Mesodermal cell (in vitro differentiated cells): ENCODE data around the gene SEC14L5.

Experiments
- H3K27ac ChIP-seq: 2 replicates; pipeline ENCODE4 v1.7.0; 2013; ENCODE audit warnings: mild to moderate bottlenecking, low read depth, low read length, moderate library complexity; ENCODE audit not compliant: severe bottlenecking
- H3K36me3 ChIP-seq: 2 replicates; pipeline ENCODE4 v1.7.1; 2013; ENCODE audit warnings: mild to moderate bottlenecking, low read length, moderate library complexity; ENCODE audit not compliant: control insufficient read depth, insufficient read depth
- H3K4me1 ChIP-seq: one replicate; pipeline ENCODE4 v1.7.1; 2013; ENCODE audit warnings: mild to moderate bottlenecking, low read length; ENCODE audit not compliant: insufficient read depth, control insufficient read depth, poor library complexity, severe bottlenecking
- H3K4me3 ChIP-seq: 2 replicates; pipeline ENCODE4 v1.7.0; 2013; ENCODE audit warnings: low read length, control low read depth, mild to moderate bottlenecking; ENCODE audit not compliant: insufficient read depth, poor library complexity, severe bottlenecking; ENCODE audit errors: extremely low read depth
- H3K9me3 ChIP-seq: 2 replicates; pipeline ENCODE4 v1.7.1; 2013; ENCODE audit warnings: mild to moderate bottlenecking, low read length, moderate library complexity; ENCODE audit not compliant: control insufficient read depth
- WGBS, 2 experiments: methylation state at CpG; one replicate each; pipeline ENCODE4 v1.1.5; 2013; ENCODE audit warnings: missing lambda C conversion rate in 2 of 2; ENCODE audit not compliant: insufficient coverage in 2 of 2; 5-methylcytosine and 5-hydroxymethylcytosine counted together

SEC14L5 gene

DNA sequence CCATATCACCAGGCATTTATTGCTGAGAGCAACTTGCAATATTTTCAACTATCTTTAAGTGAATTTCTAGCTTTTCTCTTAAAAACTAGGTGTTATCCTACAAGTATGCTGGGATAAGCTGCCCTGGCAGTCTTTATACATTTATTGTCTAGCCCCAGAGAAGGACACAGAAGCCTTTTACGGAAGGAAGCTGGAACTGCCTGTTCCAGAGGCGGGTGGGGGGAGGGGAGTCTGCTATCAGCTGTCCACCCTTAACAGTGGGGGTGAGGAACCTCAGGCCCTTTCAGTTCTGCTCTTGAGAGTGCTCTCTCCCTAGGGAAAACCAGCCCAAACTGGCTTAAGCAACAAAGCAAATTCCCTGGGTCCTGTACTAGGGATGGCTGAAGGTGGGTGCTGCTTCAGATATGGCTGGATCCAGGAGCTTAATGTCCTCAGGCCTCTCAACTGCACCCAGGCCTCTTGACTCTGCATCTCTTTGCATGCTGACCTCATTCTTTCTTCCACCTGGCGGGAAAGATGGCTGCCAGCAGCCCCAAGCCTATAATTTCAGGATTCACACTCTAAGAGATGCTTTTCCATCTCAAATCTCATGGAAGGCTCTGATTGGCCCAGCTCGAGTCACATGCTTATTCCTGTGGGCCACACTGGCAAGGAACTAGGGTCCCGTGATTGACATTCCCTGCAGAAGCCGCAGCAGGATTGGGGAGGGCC is 59.0 kb downstream of the SEC14L5 start:
- 89 to 96% methylated on average over 5 of the region's 6 CpGs for WGBS, 2 experiments
- Histone ChIP-seq H3K27ac (no peak overlapping the region), H3K4me1 (no peaks in the 10 kb centered on the region), H3K4me3 (no peak overlapping the region), H3K36me3 (no peaks in the 10 kb centered on the region), H3K9me3 (no peaks in the 10 kb centered on the region)

DNA sequence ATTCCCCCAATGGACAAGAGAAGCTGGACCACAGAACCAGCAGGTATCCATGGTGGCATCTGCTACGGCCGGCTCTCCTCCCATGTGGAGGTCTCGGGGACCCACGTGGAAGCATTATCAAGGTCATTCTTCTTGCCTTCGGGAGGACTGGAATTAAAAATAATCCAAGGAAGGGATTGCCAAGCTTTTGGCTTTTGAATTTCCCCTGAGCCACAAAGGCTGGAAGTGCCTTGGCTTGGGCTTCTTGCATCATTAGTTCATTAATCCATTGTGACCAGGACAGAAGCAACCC is 59.5 kb downstream of the SEC14L5 start:
- Histone ChIP-seq H3K27ac (no peak overlapping the region), H3K36me3 (no peaks in the 10 kb centered on the region), H3K9me3 (no peaks in the 10 kb centered on the region), H3K4me3 (no peak overlapping the region), H3K4me1 (no peaks in the 10 kb centered on the region)
- 78 to 96% methylated on average over 5 of the region's 5 CpGs for WGBS, 2 experiments

DNA sequence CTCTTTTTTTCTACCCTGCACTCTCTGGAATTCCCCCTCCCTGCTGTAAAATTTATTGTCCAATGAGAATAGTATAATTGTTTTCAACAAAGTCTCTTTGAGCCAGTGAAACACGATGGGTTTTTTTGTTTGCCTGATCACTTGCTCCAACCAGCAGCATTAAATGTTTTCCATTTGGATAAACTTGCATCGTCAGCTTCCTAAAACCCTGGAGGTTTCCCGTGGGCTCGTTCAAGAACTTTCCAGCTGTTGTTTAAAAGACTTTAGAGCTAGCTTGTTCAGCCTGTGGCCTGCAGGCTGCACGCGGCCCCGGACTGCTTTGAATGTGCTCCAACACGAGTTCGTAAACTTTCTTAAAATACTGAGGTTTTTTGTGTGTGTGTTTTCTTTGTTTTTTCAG is 60.7 kb downstream of the SEC14L5 start:
- H3K4me3 ChIP-seq = no peak overlapping the region
- WGBS, 2 experiments = 79 to 88% methylated on average over 4 of the region's 9 CpGs

DNA sequence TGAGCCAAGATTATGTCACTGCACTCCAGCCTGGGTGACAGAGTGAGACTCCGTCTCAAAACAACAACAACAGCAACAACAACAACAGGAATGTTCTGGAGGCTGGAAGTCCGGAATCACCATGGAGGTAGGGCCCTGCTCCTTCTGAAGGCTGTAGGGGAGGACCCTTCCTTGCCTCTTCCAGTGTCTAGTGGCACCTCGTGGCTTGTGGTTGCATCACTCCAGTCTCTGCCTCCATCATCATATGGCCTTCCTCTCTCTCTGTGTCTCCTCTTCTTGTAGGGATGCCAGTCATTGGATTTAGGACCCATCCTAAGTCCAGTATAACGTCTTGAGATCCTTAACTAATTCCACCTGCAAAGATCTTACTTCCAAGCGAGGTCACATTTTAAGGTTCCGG is 61.6 kb downstream of the SEC14L5 start:
- no peaks in the 10 kb centered on the region for H3K4me1 ChIP-seq
- no peaks in the 10 kb centered on the region for H3K36me3 ChIP-seq
- H3K4me3 ChIP-seq = no peak overlapping the region
- no peaks in the 10 kb centered on the region for H3K9me3 ChIP-seq
- H3K27ac ChIP-seq = no peak overlapping the region
- 71 to 89% methylated on average over 3 to 4 of the region's 6 CpGs for WGBS, 2 experiments

More for the DNA sequence above, 60.7 kb downstream of the SEC14L5 start:
- no peaks in the 10 kb centered on the region for H3K4me1 ChIP-seq
- H3K27ac ChIP-seq = no peak overlapping the region
- H3K36me3 ChIP-seq = no peaks in the 10 kb centered on the region
- H3K9me3 ChIP-seq = no peaks in the 10 kb centered on the region

DNA sequence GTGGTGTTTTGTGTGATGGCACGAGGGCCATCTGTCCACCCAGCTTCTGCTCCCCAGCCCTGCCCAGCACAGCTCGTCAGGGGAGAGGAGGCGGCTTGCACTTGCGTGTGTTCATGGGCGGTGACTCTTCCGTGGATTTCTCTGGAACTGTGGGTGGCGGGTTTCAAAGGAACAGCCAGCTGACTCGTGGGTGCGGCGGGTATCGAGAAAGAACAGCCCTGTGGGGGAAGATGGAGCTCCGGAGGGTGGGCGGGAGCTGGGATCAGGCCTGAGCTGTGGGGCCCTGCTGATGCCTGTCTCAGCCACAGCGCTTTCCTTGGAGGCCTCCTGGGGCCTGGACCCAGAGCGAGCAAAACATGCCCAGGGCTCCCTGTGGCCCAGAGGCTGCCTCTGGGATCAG is 62.4 kb downstream of the SEC14L5 start:
- WGBS, 2 experiments = 80 to 86% methylated on average over 7 to 15 of the region's 15 CpGs
- H3K4me3 ChIP-seq = no peak overlapping the region
- H3K9me3 ChIP-seq = no peaks in the 10 kb centered on the region
- H3K27ac ChIP-seq = no peak overlapping the region
- no peaks in the 10 kb centered on the region for H3K36me3 ChIP-seq
- no peaks in the 10 kb centered on the region for H3K4me1 ChIP-seq

DNA sequence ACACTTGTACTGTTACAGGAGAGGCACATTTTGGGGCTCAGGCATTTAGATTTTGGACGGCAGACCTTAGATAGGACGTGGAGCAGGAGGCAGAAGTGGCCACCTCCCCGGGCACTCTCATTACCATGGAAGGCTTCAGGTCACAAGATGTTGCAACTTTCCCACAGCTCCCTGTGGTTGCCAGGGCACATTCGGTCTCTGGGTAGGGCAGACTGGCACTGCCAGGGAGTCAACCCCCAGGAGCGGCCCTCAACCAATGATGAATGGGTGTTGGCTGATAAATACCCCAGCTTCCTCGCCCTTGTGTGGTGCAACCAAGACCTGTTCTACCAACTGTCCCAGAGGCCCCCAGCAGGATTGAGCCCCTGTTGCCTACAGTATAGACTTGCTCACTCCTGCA is 64.4 kb downstream of the SEC14L5 start:
- H3K4me1 ChIP-seq = no peaks in the 10 kb centered on the region
- no peak overlapping the region for H3K4me3 ChIP-seq
- 92 to 98% methylated on average over 5 to 6 of the region's 6 CpGs for WGBS, 2 experiments
- H3K27ac ChIP-seq = no peak overlapping the region
- peaks cover 2% of the 10 kb centered on the region for H3K36me3 ChIP-seq
- no peaks in the 10 kb centered on the region for H3K9me3 ChIP-seq

DNA sequence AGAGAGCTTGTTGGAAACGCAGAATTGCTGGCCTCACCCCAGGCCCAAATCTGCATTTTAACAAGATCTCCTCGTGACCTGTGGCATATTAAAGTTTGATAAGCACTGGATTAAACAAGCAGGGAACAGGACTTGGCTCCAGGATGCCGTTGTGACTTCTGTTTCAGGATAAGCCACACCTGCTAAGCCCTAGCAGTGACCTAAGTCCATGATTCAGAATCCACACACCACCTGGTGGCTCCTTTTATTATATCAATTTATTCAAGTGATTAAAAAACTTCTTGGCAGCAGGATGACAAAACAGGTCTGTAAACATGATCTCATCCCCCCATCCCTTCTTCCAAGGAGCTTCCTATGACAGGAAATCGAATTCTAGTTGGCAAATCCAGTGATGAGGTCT is 66.5 kb downstream of the SEC14L5 start:
- Histone ChIP-seq H3K36me3 (peaks cover 5% of the 10 kb centered on the region), H3K4me1 (no peaks in the 10 kb centered on the region), H3K9me3 (no peaks in the 10 kb centered on the region), H3K27ac (no peak overlapping the region), H3K4me3 (no peak overlapping the region)
- 86 to 87% methylated on average over 4 of the region's 4 CpGs for WGBS, 2 experiments

DNA sequence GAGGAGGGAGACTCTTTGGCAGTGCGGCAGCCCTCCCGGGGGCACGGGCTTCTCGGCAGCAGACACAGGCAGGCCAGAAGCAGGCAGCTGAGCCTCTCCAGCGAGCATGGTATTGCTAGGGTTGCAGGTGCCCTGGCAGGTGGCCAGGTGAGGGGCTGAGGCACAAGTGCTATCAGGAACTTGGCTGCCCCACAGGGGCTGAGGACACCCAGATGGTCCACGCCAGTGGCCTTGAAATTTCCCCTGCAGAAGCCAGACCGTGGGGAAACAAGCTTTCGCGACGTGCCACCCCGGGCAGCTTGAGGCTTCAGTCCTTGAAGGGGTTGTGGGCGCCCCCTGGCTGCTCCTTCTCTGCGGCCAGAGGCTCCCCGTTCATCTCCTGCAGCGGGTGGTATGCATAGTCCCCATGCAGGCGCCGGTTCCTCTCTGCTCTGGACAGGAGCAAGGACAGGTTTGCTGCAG is 67.1 kb downstream of the SEC14L5 start:
- Histone ChIP-seq H3K4me1 (no peaks in the 10 kb centered on the region), H3K36me3 (peaks cover 5% of the 10 kb centered on the region), H3K9me3 (no peaks in the 10 kb centered on the region), H3K27ac (no peak overlapping the region), H3K4me3 (no peak overlapping the region)
- 24 to 53% methylated on average over 12 to 15 of the region's 17 CpGs for WGBS, 2 experiments

DNA sequence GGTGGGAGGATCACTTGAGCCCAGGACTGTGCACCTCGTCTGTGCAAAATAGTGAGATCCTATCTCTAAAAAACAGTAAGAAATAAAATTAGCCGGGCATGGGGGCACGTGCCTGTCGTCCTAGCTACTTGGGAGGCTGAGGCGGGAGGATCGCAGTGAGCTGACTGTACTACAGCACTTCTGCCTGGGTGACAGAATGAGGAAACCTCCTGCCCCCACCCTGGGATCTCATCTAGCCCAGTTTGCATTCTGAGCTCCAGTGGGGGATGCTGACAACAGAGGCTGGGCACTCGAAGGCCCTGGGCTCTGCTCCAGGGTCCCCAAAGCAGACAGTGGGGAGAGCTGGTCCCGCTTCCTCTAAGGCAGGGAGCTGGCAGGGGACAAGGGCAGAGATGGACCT is 68.5 kb downstream of the SEC14L5 start:
- H3K36me3 ChIP-seq = peaks cover 5% of the 10 kb centered on the region

DNA sequence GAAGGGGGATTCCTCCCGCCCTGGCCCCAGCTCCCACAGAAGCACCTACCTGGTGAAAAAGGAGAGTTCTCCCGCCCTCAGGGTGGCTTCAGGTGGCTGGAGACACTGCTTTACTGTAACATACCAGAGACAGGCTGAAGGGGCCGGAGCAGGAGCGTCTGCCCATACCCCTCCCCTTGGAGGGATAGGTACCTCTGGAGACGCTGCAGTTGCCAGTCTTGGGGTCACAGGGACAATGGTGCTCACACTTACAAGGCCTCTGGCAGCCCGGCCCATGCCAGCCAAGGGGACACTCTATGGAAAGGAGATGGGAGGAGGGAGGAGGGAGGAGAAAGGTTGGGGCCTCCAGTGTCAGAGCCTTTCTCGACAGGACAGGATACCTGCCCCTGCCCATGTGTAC is 69.0 kb downstream of the SEC14L5 start:
- no peak overlapping the region for H3K27ac ChIP-seq
- WGBS, 2 experiments = 88 to 91% methylated on average over 7 of the region's 7 CpGs
- no peak overlapping the region for H3K4me3 ChIP-seq
- H3K36me3 ChIP-seq = peaks cover 5% of the 10 kb centered on the region
- H3K4me1 ChIP-seq = no peaks in the 10 kb centered on the region
- no peaks in the 10 kb centered on the region for H3K9me3 ChIP-seq

More for the DNA sequence above, 68.5 kb downstream of the SEC14L5 start:
- Histone ChIP-seq H3K4me3 (no peak overlapping the region), H3K4me1 (no peaks in the 10 kb centered on the region), H3K27ac (no peak overlapping the region), H3K9me3 (no peaks in the 10 kb centered on the region)
- WGBS, 2 experiments = 93% methylated on average over 4 to 7 of the region's 8 CpGs

DNA sequence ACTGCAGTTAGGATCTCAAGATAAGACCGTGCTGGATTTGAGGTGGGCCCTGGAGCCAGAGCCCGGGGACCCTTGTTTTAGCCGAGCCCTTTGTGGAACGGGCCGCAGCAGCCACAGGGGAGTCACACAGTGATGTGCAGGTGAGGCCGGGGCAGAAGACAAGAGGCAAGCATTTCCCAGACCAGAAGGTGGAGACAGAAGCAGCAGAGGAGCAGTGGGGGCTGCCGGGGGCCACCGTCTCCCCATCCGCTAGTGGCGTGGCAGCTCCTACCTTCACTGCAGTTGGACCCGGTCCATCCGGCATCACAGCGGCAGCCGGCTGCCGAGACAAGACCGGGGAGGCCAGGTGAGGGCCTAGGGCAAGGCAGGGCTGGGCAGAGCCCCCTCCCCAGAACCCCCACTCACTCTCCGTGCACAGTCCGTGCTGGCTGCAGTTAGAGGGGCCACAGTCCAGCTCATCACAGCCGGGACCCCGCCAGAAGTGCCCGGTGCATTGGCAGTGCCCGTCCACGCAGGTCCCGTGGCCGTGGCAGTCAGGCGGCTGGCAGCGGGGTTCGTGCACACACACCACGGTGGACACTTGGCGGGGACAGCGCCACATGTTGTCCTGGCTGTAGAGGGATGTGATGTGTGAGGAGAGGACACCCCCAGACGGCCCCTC is 69.6 kb downstream of the SEC14L5 start:
- no peak overlapping the region for H3K4me3 ChIP-seq
- H3K27ac ChIP-seq = no peak overlapping the region
- 91% methylated on average over 17 to 28 of the region's 32 CpGs for whole genome bisulfite sequencing, 2 experiments
- H3K4me1 ChIP-seq = no peaks in the 10 kb centered on the region
- no peaks in the 10 kb centered on the region for H3K9me3 ChIP-seq
- peaks cover 5% of the 10 kb centered on the region for H3K36me3 ChIP-seq
